ENCODE results near the gene DNAJB4. TPM values are rescaled to one million over a fixed set of nuclear protein-coding genes. Genes with fewer than 3 reads are reported as not detected.

Gene DNAJB4
- total and polyA plus RNA-seq, 2 of the 13 experiments (the other 11 are each of a cell fraction or from before 2014, with no cell fraction given): 4.4 to 18.6 TPM

GRCh38 chr1:78048446-78048845 lies 43.7 kb downstream of the DNAJB4 start:
- ChIA-PET CTCF (ENCODE audit: low intra/inter-chr PET ratio, low total read pairs) (no interaction called here), POLR2A (interaction anchor here (0.9 to 5.1 kb wide), 2 partner anchors 14 to 44 kb away, joined by 3 to 56 read pairs; partner anchors contain the start of gene DNAJB4)
- H3K9ac ChIP-seq (ENCODE audit: insufficient read depth, low read depth, low read length): no peak overlapping the region
- BruUV-seq (replicated peaks): no TSS peak
- H3K36me3 ChIP-seq (replicated peaks in 1 of 2; ENCODE audit: control insufficient read depth in 1 of 2, insufficient read depth in 2 of 2, low read length in 2 of 2): 0 out of 5 replicates have a peak, but pooled peaks cover 0 to 4% of the 10 kb centered on the region in 2 experiments
- WGBS (ENCODE audit: low lambda C conversion rate): 89% methylated on average over 3 of the region's 3 CpGs
- no peaks in the 10 kb centered on the region for H4K20me1 ChIP-seq (ENCODE audit: insufficient read depth, low read length)
- intact Hi-C loops (cut with micrococcal nuclease; ENCODE audit: unreplicated experiment) (loop anchor here (5.0 kb wide), 1 partner anchor 64 kb away; no protein-coding TSS in a partner anchor), in situ Hi-C loops (cut with HindIII; ENCODE audit: extremely low pct_ligation_motif_present, low pct_unique_long_range_greater_than_20kb) (no loop called here)
- peaks cover 44% of the 10 kb centered on the region for H3K4me1 ChIP-seq (ENCODE audit: insufficient read depth, low read length)
- no peak overlapping the region for H2AFZ ChIP-seq (ENCODE audit: low read length)
- FAIRE-seq: no peak
- TF ChIP-seq PITX1 (CRISPR knock-in tag; IDR thresholded peaks at IDR 0.05) (no peak), JARID2 (CRISPR knock-in tag; IDR thresholded peaks at IDR 0.05; ENCODE audit: insufficient replicate concordance) (no peak), NFAT5 (CRISPR knock-in tag; IDR thresholded peaks at IDR 0.05) (no peak), ZNF468 (CRISPR knock-in tag; IDR thresholded peaks at IDR 0.05) (no peak), PBX3 (CRISPR knock-in tag; IDR thresholded peaks at IDR 0.05; ENCODE audit: borderline replicate concordance) (no peak), NRL (CRISPR knock-in tag; IDR thresholded peaks at IDR 0.05; ENCODE audit: borderline replicate concordance) (no peak), IRF9 (CRISPR knock-in tag; IDR thresholded peaks at IDR 0.05; ENCODE audit: borderline replicate concordance) (no peak), ATRX (CRISPR knock-in tag; IDR thresholded peaks at IDR 0.05; ENCODE audit: borderline replicate concordance) (no peak), RNF2 (conservative IDR thresholded peaks at IDR 0.05; ENCODE audit: low read depth) (no peak), ZNF747 (CRISPR knock-in tag; IDR thresholded peaks at IDR 0.05; ENCODE audit: borderline replicate concordance) (no peak), ZNF761 (CRISPR knock-in tag; conservative IDR thresholded peaks at IDR 0.05) (no peak), PHB2 (IDR thresholded peaks at IDR 0.05; ENCODE audit: partially characterized antibody) (no peak)
- ATAC-seq: no peak
- H3K27ac ChIP-seq (ENCODE audit: extremely low read length, insufficient read depth, low read length): no peak overlapping the region
- DNase-seq (ENCODE audit: low spot score): no peak
- H3K4me2 ChIP-seq (ENCODE audit: low read depth, low read length): no peak overlapping the region; the same call in 1 of the 2 replicates
- H3K27me3 ChIP-seq (ENCODE audit: control insufficient read depth in 1 of 2, insufficient read depth in 2 of 2, low read length in 2 of 2): no peaks in the 10 kb centered on the region; a peak in 1 of 5 replicates
- H3K4me3 ChIP-seq (replicated peaks in 1 of 3; ENCODE audit: insufficient read depth in 1 of 3, low read depth in 2 of 3, low read length in 3 of 3): no peak overlapping the region
- peaks cover 50% of the 10 kb centered on the region for H3K79me2 ChIP-seq (ENCODE audit: insufficient read depth, low read length)
- H3K9me3 ChIP-seq (ENCODE audit: low read length): no peaks in the 10 kb centered on the region
